Effector memory CD4-positive, alpha-beta T cell (primary cell): ENCODE data around the gene AIFM2.

Source experiments
- DNase-seq, 3 donors: peaks; one replicate each; pipeline ENCODE4 v3.0.0-alpha.2; 2020
- H3K27ac ChIP-seq: 2 replicates; pipeline ENCODE4 v1.7.0; 2013; ENCODE audit warnings: mild to moderate bottlenecking, low read length, moderate library complexity; ENCODE audit not compliant: insufficient read depth, poor library complexity, severe bottlenecking
- H3K27me3 ChIP-seq: replicated peaks from 2 replicates; pipeline ENCODE4 v1.7.0; 2013; ENCODE audit warnings: mild to moderate bottlenecking, low read length; ENCODE audit not compliant: insufficient read depth, control insufficient read depth, poor library complexity, severe bottlenecking
- H3K36me3 ChIP-seq: 2 replicates; pipeline ENCODE4 v1.7.0; 2013; ENCODE audit warnings: mild to moderate bottlenecking, low read length, moderate library complexity; ENCODE audit not compliant: control insufficient read depth, insufficient read depth
- H3K4me1 ChIP-seq: 2 replicates; pipeline ENCODE4 v1.7.0; 2013; ENCODE audit warnings: low read length, mild to moderate bottlenecking; ENCODE audit not compliant: control insufficient read depth, insufficient read depth, poor library complexity, severe bottlenecking
- H3K4me3 ChIP-seq: 2 replicates; pipeline ENCODE4 v1.7.0; 2013; ENCODE audit warnings: low read length, low read depth, mild to moderate bottlenecking; ENCODE audit not compliant: insufficient read depth, poor library complexity, severe bottlenecking
- H3K9me3 ChIP-seq: 2 replicates; pipeline ENCODE4 v1.7.0; 2013; ENCODE audit warnings: mild to moderate bottlenecking, low read length, moderate library complexity; ENCODE audit not compliant: control insufficient read depth

AIFM2 gene

DNA sequence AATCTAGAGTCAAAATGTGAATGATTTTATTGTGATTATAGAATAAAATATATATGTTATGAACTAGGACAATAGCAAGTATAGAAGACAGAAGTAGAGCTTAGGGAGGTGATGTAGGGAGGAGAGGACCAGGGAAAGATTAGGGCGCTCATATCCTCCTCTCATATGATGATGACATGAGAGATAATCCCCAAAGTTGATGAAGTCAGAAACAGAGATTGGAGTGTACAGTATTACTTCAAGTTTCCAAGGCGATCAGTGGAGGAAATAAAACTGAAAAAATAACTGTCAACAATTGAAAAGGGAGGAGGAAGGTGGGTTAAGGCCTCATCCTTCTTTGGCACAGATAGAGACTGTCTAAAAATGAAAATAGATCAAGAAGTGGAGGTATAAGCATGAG lies 65.0 kb downstream of the AIFM2 start:
- no peaks in the 10 kb centered on the region for H3K4me1 ChIP-seq
- H3K27me3 ChIP-seq, result no peaks in the 10 kb centered on the region
- H3K27ac ChIP-seq, result no peak overlapping the region
- H3K4me3 ChIP-seq, result no peak overlapping the region
- no peaks in the 10 kb centered on the region for H3K9me3 ChIP-seq
- H3K36me3 ChIP-seq, result no peaks in the 10 kb centered on the region
- DNase-seq, result no peak

DNA sequence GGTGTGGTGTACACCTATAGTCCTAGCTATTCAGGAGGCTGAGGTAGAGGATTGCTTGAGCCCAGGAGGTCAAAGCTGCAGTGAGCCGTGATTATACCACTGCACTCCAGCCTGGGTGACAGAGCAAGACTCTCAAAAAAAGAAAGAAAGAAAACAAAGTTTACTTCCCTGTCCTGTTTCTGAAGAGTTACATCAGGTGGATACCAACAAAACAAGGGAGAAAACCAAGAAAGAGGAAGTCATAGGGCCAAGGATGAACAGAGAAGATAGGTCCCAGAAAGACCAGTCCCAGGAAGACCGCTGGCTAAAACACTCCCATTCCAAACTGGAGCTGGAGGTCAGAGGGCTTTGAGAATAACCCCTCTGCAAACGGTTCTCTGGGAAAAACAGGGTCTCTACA lies 66.4 kb downstream of the AIFM2 start:
- no peak overlapping the region for H3K4me3 ChIP-seq
- H3K36me3 ChIP-seq, result no peaks in the 10 kb centered on the region
- no peaks in the 10 kb centered on the region for H3K27me3 ChIP-seq
- no peak overlapping the region for H3K27ac ChIP-seq
- DNase-seq, result no peak
- H3K9me3 ChIP-seq, result no peaks in the 10 kb centered on the region
- H3K4me1 ChIP-seq, result no peaks in the 10 kb centered on the region

DNA sequence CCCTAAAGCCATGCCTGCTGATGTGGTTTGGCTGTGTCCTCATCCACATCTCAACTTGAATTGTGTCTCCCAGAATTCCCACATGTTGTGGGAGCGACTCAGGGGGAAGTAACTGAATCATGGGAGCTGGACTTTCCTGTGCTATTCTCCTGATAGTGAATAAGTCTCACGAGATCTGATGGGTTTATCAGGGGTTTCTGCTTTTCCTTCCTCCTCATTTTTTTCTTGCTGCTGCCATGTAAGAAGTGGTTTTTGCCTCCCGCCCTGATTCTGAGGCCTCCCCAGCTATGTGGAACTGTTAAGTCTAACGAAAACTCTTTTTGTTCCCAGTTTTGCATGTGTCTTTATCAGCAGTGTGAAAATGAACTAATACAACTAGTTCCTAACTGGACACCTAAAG lies 68.1 kb downstream of the AIFM2 start:
- Histone ChIP-seq H3K27me3 (no peaks in the 10 kb centered on the region), H3K4me3 (no peak overlapping the region), H3K36me3 (no peaks in the 10 kb centered on the region), H3K4me1 (no peaks in the 10 kb centered on the region), H3K27ac (no peak overlapping the region), H3K9me3 (no peaks in the 10 kb centered on the region)
- DNase-seq, result no peak

DNA sequence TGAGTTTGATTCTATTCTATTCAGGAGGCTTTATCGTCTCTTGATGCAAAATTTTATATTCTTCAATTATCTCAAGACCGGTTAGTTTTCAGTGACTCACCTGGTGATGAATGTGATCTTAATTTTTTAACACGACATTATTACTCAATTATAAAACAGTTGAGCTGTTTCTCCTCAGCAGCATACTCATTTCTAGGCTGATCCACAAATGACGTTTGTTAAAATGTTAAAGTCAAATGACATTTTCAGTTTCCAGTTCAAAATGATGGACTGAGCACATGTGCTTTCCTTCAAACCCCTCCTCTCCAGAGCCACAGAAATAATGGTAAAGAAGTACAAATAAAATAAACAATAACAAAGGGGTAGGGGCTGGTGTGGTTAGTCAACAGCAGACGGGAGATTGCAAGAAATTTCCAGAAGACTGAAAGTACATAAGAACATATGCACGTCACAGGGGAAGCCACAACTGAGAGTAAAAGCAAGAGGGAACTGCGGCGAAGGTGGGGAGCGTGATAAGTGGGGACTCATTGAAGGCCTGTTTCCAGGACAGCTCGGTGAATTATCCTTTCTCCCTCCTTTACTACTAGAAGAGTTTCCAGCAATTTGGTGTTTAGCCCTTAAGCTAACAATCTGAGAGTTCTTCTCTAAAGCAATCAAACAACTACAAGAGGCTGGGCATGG lies 69.1 kb downstream of the AIFM2 start:
- no peak overlapping the region for H3K27ac ChIP-seq
- no peak for DNase-seq
- no peaks in the 10 kb centered on the region for H3K27me3 ChIP-seq
- no peaks in the 10 kb centered on the region for H3K9me3 ChIP-seq
- no peaks in the 10 kb centered on the region for H3K36me3 ChIP-seq
- H3K4me3 ChIP-seq, result no peak overlapping the region
- H3K4me1 ChIP-seq, result no peaks in the 10 kb centered on the region
